Muscle of arm (tissue), 12 donors: ENCODE results near the gene P3R3URF. TPM values are rescaled to one million over a fixed set of nuclear protein-coding genes. Genes with fewer than 3 reads are reported as not detected.

Source experiments
- DNase-seq: peaks from one replicate; pipeline ENCODE4 v3.0.0-alpha.2; 2013
- polyA plus RNA-seq, 12 donors: library from polyadenylated mRNA; unstranded; fragments of 120-200 nt; gene quantifications; one replicate each; pipeline ENCODE4 v1.2.1, GENCODE V29; 2013; ENCODE audit not compliant: insufficient read length in 12 of 12

The P3R3URF gene
- polyA plus RNA-seq, 12 donors, result not detected

GRCh38 chr1:46174448-46175231, 1.6 kb downstream of the P3R3URF start, which contains the start of gene TSPAN1:
TSS of gene TSPAN1 (plus strand) at chr1:46175087. CDS start at chr1:46181108, 6,021 bp downstream.
- no peak for DNase-seq

DNA sequence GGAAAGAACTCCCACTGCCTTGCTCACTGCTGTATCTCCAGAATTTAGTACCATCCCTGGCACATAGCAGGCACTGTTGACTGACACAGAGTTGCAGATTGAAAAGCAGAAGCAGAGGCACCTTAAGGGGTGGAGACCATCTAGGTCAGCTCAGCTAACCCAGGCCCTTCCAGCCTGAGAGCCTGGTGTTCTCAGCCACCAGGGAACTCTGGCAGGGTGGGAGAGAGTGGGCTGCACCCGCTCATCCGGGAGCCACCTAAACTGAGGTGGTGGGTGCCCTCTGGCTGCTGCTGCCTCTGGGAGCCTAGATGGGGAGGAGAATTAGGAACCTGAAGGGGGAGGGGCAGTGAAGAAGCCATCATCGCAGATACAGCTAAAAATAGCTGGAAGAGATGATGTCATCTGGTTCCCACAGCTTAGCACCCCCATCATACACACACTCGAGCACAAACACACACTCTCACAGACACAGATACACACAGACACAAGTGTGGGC, 2.9 kb downstream of the P3R3URF start:
- DNase-seq, result no peak

GRCh38 chr1:46172321-46172720, 4.0 kb downstream of the P3R3URF start:
- no peak for DNase-seq

DNA sequence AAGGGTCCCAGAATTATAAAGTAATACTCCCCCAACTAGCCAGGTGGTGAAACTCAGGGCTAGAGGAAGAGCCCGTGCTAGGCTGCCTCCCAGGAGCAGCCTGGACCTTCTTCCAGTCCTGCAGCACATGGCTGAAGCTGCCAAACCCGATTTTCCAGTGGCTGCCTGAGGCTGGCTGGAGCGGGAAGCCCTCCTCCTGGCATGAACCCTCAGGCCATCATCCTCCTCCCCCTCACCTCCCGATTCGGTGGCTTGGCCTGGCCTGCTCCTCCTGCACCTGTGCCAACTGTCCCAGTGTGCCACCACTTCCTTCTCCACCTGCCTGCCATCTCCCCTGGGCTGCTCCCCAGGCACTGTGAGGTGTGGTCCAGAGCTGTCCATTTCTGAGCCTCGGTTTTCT, 4.4 kb downstream of the P3R3URF start:
- DNase-seq, result no peak

DNA sequence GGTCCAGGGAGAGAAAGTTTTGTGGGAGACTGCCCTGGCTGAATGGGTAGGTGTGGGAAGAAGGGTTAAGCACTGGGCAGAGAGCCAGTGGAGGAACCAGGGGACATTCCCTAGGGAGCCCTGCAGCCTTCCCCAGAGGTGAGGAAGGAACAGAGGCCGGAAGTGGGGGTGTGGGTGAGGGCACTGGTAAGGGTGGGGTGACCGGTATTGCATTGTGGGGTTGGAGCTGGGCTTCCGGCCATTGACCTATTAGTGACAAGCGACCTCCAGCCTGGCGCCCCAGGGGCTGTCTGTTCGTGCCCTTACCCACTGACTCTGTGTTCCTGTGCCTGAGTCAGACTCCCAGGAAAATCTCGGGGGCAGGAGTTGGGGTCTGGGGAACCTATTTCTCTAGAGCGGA, 4.9 kb downstream of the P3R3URF start:
- no peak for DNase-seq

- no peak for DNase-seq
These were observed 6.4 kb downstream of the P3R3URF start for GRCh38 chr1:46169811-46170454.

DNA sequence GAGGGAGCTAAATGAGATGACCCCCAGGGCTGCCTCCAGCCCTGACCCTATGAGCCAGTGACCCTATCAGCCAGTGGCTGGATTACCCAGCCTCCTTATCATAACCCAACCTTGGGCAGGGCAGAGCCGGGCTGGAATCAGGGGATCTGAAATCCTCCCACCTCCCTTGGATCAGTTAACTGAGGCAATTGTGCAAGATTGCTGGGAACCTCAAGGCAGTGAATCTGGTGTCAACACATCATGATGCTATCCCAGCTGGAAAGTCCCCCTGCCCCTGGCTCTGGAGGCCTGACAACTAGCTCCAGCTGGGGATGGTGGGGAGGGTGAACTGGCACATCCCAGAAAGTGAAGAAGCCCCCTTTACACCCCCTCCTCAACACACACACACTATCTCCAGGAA, 7.8 kb downstream of the P3R3URF start:
- DNase-seq, result no peak

GRCh38 chr1:46166521-46167462, 9.5 kb downstream of the P3R3URF start:
- DNase-seq, result peak; percentile 38

DNA sequence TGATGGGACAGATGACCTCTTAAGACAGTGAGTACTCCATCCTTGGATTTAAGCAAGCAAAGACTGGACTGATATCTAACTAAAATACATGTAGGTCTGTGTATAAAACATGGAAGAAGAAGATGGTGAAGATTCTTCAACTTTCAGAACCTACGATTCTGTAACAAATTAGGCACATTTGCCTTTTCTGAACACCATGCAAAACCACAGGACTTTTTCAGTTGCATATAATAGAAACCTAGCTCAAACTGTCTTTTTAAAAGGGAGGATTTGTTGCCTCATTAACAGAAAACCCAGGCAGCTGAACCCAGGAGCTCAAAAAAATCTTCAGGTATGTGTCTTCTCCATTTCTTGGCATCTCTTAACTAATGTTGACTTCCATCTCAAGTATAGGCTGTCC, 16.1 kb downstream of the P3R3URF start:
- DNase-seq, result no peak

DNA sequence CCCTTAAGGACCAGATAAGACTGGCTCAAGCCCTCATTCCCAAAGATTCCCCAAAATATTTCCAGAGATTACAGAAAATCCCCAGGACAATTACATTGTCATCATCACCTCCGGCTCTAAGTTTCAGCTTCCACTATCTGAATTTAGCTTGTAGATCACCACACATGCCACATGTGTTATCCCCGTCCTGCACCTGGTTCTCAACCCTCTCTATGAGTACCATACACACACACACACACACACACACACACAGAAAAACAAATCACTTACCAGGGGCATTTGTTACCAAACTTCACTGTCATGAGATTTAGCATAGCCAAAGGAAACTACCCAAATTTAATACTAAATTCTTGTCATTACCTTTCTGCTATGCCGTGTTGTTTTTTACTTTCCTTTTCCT, 16.8 kb downstream of the P3R3URF start:
- DNase-seq, result no peak

DNA sequence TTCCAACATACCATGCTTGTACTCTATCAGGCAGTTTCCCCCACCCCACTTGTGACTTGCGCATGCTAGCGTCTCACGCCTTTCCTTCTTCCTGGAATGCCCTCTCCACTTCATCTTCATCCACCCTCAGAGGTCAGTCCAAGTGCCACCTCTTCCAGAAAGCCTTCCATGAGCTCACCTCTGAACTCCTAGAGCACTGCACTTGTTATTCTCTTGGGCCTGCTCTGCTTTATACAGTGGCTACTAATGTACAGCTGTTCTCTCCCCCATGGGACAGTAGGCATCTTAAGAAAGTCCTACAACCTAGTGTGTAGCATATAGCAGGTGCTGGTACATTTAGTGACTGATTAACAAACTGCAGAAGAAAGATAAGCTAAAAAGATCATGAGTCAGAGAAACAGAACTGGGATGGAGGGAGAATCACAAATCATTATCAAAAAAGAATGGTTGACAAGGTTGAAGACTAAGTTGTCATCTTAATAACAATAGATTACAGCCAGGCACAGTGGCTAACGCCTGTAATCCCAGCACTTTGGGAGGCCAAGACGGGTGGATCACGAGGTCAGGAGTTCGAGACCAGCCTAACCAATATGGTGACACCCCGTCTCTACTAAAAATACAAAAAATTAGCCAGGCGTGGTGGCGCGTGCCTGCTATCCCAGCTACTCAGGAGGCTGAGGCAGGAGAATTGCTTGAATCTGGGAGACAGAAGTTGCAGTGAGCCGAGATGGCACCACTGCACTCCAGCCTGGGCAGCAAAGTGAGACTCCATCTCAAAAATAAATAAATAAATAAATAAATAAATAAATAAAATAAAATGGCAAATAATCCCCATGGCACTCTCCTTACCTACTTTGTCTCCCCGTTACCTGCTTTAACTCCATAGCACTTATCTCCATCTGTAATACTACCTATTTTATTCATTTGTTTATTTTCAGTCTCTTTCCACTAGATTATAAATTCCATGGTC, 17.7 kb downstream of the P3R3URF start:
- DNase-seq, result no peak

DNA sequence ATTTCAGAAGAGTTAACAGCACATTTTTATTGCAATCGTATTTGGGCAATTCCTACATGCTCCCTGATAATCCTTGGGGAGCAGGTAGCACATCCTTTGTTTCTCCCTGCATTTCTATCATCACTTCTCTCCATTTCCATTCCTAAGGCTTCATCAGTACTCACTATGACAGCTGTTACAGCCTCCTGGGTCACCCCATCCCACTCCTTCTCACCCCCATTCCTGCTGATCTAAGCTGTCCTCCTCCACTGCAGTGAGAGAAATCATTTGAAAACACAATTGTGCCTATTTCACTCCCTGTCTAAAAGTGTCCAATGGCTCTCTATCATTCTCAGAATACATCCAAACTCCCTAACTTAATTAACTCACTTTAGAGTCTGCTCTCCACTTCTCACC, 18.4 kb downstream of the P3R3URF start:
- no peak for DNase-seq

DNA sequence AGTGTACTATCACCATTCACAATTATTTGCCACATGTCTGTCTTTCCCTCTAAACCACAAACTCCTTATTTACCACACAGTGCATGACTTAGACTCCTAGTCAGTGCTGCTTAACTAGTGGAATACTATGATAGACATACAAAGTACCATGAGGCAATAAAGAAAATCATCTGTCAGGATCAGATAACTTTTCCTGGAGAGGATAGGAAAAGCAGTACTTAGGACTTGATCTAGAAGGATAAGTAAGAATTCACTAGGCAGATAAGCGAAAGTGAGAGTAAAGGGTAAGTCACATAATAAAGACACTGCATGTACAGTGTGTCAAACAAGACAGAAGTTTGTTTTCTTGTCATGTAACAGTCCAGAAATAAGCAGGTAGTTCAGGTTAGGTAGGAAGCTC, 22.6 kb downstream of the P3R3URF start:
- no peak for DNase-seq

- DNase-seq, result no peak
These were observed 23.1 kb downstream of the P3R3URF start for GRCh38 chr1:46153228-46153627.

DNA sequence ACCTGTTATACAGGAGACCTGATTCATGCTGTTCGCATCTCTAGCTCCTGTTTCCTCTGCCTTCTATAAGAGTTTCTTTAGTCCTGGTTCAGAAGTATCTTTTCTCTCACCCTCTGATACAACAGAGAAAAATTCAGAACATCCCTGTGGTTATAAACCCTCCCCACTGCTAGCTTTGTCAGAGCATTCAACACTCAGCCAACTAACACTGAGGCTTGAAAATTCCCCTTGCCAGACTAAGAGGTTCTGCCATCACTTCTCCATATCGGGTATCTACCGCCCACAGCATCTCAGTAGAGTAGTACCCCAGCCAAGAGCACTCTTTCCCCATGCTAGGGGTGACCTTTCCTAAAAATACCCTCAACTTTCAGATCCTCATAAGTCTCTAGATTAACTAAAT, 24.3 kb downstream of the P3R3URF start:
- no peak for DNase-seq

- DNase-seq, result no peak
These were observed 26.2 kb downstream of the P3R3URF start for GRCh38 chr1:46150085-46150484.

DNA sequence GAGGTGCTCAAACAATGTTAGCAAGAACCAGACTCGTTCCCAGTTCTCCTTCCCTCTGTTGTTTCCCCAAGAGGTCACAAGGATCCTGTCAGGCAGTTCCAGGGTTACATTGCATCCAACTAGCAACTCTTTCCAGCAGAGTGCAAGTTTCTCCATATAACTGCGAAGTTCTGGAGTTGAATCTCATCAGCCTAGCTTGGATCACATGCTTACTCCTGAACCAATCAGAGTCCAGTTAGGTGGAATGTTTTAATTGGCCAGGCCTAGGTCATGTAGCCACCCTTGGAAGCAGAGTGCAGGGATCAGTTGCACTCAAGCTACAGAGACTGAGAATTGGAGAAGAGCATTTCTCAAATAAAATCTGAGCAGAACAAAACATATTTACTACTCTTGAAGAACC, 28.0 kb downstream of the P3R3URF start:
- no peak for DNase-seq

GRCh38 chr1:46137916-46138315, 38.4 kb downstream of the P3R3URF start:
- DNase-seq, result no peak

- no peak for DNase-seq
These were observed 39.6 kb downstream of the P3R3URF start for GRCh38 chr1:46136711-46137110.

- DNase-seq, result no peak
These were observed 41.5 kb downstream of the P3R3URF start for GRCh38 chr1:46134660-46135331.
